HepG2 (cell line): ENCODE data around the gene PTPRF. TPM values are rescaled to one million over a fixed set of nuclear protein-coding genes. Genes with fewer than 3 reads are reported as not detected.
A peak's percentile ranks its signal among the peaks of the same experiment; 100 is the strongest.

Experiments
- EEA1 ChIP-seq: sonication (generic); formaldehyde crosslinking; IDR thresholded peaks from 2 replicates; pipeline ENCODE4 v1.5.1; 2020; ENCODE audit warnings: mild to moderate bottlenecking, missing genetic modification reagents, borderline replicate concordance
- FOSL2 ChIP-seq: sonication (generic); formaldehyde crosslinking; IDR thresholded peaks from 2 replicates; pipeline ENCODE4 v1.4.0; 2020; ENCODE audit warnings: missing genetic modification reagents
- FOXP1 ChIP-seq, 2 experiments: fragments of 450-650 bp in 1 of 2; IDR thresholded peaks; 2 replicates each; pipeline ENCODE4 v1.6.1; 2017 to 2018; ENCODE audit warnings: antibody characterized with exemption in 1 of 2
- GABPB1 ChIP-seq: IDR thresholded peaks from 2 replicates; pipeline ENCODE4 v1.6.1; 2016; ENCODE audit warnings: mild to moderate bottlenecking, missing genetic modification reagents, moderate library complexity, missing compliant biosample characterization
- HOXD1 ChIP-seq: sonication (generic); formaldehyde crosslinking; IDR thresholded peaks from 2 replicates; pipeline ENCODE4 v1.5.0; 2020; ENCODE audit warnings: missing genetic modification reagents
- IKZF4 ChIP-seq: sonication (generic); formaldehyde crosslinking; IDR thresholded peaks from 2 replicates; pipeline ENCODE4 v1.5.1; 2020; ENCODE audit warnings: borderline replicate concordance, mild to moderate bottlenecking, low read depth, missing genetic modification reagents; ENCODE audit errors: not compliant biosample characterization
- MXD4 ChIP-seq: IDR thresholded peaks from 2 replicates; pipeline ENCODE4 v1.6.1; 2016; ENCODE audit warnings: mild to moderate bottlenecking, missing biosample characterization, missing genetic modification reagents
- PRMT3 ChIP-seq: sonication (generic); formaldehyde crosslinking; IDR thresholded peaks from 2 replicates; pipeline ENCODE4 v1.8.1; 2022; ENCODE audit warnings: low read depth, mild to moderate bottlenecking, moderate library complexity, missing genetic modification reagents, borderline replicate concordance
- RBM22 ChIP-seq: fragments of 200-400 bp; formaldehyde crosslinking; optimal IDR thresholded peaks from 2 replicates; pipeline ENCODE3; 2017; ENCODE audit warnings: mild to moderate bottlenecking, low read length, moderate library complexity
- SATB2 ChIP-seq: sonication (generic); formaldehyde crosslinking; IDR thresholded peaks from 2 replicates; pipeline ENCODE4 v1.5.0; 2020; ENCODE audit warnings: missing genetic modification reagents
- TRIM24 ChIP-seq: sonication (generic); formaldehyde crosslinking; IDR thresholded peaks from 2 replicates; pipeline ENCODE4 v1.8.0; 2022; ENCODE audit warnings: mild to moderate bottlenecking, missing genetic modification reagents
- USF2 ChIP-seq, 2 experiments: sonication (generic) in 1 of 2; formaldehyde crosslinking in 1 of 2; IDR thresholded peaks; 2 replicates each; pipeline versions ENCODE4 v1.5.1 to v1.6.1; 2011 to 2020; ENCODE audit warnings: borderline replicate concordance in 1 of 2, low read depth in 1 of 2, low read length in 1 of 2, mild to moderate bottlenecking in 1 of 2, missing genetic modification reagents in 1 of 2, moderate library complexity in 1 of 2
- ZFY ChIP-seq: sonication (generic); formaldehyde crosslinking; IDR thresholded peaks from 2 replicates; pipeline ENCODE4 v1.4.0; 2020; ENCODE audit warnings: missing genetic modification reagents
- ZNF841 ChIP-seq: sonication (generic); formaldehyde crosslinking; IDR thresholded peaks from 2 replicates; pipeline ENCODE4 v1.8.1; 2023; ENCODE audit warnings: missing genetic modification reagents, borderline replicate concordance
- ZSCAN20 ChIP-seq: sonication (generic); formaldehyde crosslinking; IDR thresholded peaks from 2 replicates; pipeline ENCODE4 v1.4.0; 2020; ENCODE audit warnings: missing genetic modification reagents, mild to moderate bottlenecking, borderline replicate concordance
- polyA plus RNA-seq, 8 experiments: library from polyadenylated mRNA; depleted of rRNA in 3 of 8; stranded (reverse) in 7 of 8; unstranded in 1 of 8; fragments of >200 nt; fragmentation: Illumina TruSeq in 4 of 8; extraction: Trizol in 4 of 8; gene quantifications; 2 replicates each; pipeline versions ENCODE4 v1.2.1 to v1.2.3, GENCODE V29; 2011 to 2016; ENCODE audit warnings: low read depth in 4 of 8, missing spikeins in 1 of 8, mixed read lengths in 1 of 8; ENCODE audit not compliant: insufficient read depth in 1 of 8
- total RNA-seq, 5 experiments: library from RNA; depleted of rRNA; stranded (reverse); fragments of >200 nt; fragmentation: Illumina TruSeq; extraction: Trizol; gene quantifications; 2 replicates each; pipeline ENCODE4 v1.2.3, GENCODE V29; 2016; ENCODE audit warnings: low read depth in 1 of 5
- TF ChIP-seq, protein P1 (sequence below): sonication (generic); formaldehyde crosslinking; IDR thresholded peaks from 2 replicates; pipeline ENCODE4 v1.4.0; 2020; ENCODE audit warnings: missing genetic modification reagents
- TF ChIP-seq, protein P2 (sequence below): sonication (generic); formaldehyde crosslinking; IDR thresholded peaks from 2 replicates; pipeline ENCODE4 v1.5.0; 2020; ENCODE audit warnings: mild to moderate bottlenecking, missing genetic modification reagents
- TF ChIP-seq, protein P3 (sequence below): sonication (generic); formaldehyde crosslinking; IDR thresholded peaks from 2 replicates; pipeline ENCODE4 v1.5.0; 2020; ENCODE audit warnings: missing genetic modification reagents

The PTPRF gene
- total and polyA plus RNA-seq, 2 of the 13 experiments (the other 11 are each of a cell fraction or from before 2014, with no cell fraction given), result 55.9 to 167 TPM

GRCh38 chr1:43493661-43494450 lies 36.8 kb upstream of the PTPRF start (continued):
- TF ChIP-seq, protein P1, sequence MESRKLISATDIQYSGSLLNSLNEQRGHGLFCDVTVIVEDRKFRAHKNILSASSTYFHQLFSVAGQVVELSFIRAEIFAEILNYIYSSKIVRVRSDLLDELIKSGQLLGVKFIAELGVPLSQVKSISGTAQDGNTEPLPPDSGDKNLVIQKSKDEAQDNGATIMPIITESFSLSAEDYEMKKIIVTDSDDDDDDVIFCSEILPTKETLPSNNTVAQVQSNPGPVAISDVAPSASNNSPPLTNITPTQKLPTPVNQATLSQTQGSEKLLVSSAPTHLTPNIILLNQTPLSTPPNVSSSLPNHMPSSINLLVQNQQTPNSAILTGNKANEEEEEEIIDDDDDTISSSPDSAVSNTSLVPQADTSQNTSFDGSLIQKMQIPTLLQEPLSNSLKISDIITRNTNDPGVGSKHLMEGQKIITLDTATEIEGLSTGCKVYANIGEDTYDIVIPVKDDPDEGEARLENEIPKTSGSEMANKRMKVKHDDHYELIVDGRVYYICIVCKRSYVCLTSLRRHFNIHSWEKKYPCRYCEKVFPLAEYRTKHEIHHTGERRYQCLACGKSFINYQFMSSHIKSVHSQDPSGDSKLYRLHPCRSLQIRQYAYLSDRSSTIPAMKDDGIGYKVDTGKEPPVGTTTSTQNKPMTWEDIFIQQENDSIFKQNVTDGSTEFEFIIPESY (CRISPR knock-in tag), result no peak
- TF ChIP-seq PRMT3 (CRISPR knock-in tag) (no peak), IKZF4 (no peak), HOXD1 (CRISPR knock-in tag) (no peak), RBM22 (no peak), TRIM24 (CRISPR knock-in tag) (no peak), SATB2 (CRISPR knock-in tag) (no peak), ZNF841 (no peak), EEA1 (CRISPR knock-in tag) (no peak), FOXP1 (IDR thresholded peaks at IDR 0.05) (no peak), FOXP1 (CRISPR knock-in tag; IDR thresholded peaks at IDR 0.05) (peak; percentile 65), MXD4 (CRISPR knock-in tag) (no peak), USF2 (IDR thresholded peaks at IDR 0.05; ENCODE audit: low read depth, low read length) (no peak), USF2 (CRISPR knock-in tag; IDR thresholded peaks at IDR 0.05; ENCODE audit: borderline replicate concordance) (no peak), ZFY (CRISPR knock-in tag) (no peak), ZSCAN20 (no peak), FOSL2 (0 out of 2 replicates have a peak, but pooled peaks have one; percentile 6), GABPB1 (CRISPR knock-in tag) (no peak)
- TF ChIP-seq, protein P2, sequence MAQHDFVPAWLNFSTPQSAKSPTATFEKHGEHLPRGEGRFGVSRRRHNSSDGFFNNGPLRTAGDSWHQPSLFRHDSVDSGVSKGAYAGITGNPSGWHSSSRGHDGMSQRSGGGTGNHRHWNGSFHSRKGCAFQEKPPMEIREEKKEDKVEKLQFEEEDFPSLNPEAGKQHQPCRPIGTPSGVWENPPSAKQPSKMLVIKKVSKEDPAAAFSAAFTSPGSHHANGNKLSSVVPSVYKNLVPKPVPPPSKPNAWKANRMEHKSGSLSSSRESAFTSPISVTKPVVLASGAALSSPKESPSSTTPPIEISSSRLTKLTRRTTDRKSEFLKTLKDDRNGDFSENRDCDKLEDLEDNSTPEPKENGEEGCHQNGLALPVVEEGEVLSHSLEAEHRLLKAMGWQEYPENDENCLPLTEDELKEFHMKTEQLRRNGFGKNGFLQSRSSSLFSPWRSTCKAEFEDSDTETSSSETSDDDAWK, result no peak
- TF ChIP-seq, protein P3, sequence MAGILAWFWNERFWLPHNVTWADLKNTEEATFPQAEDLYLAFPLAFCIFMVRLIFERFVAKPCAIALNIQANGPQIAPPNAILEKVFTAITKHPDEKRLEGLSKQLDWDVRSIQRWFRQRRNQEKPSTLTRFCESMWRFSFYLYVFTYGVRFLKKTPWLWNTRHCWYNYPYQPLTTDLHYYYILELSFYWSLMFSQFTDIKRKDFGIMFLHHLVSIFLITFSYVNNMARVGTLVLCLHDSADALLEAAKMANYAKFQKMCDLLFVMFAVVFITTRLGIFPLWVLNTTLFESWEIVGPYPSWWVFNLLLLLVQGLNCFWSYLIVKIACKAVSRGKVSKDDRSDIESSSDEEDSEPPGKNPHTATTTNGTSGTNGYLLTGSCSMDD (CRISPR knock-in tag), result no peak
